ENCODE data around the gene ADGRG6.

ADGRG6 gene

GRCh38 chr6:142303176-142303533 is 1.3 kb downstream of the ADGRG6 start:
- Histone ChIP-seq H2AFZ (ENCODE audit: low read length) (no peak overlapping the region), H3K4me1 (ENCODE audit: low read length) (no peaks in the 10 kb centered on the region), H4K20me1 (ENCODE audit: insufficient read depth, low read length) (no peaks in the 10 kb centered on the region), H3K79me2 (ENCODE audit: low read length) (no peaks in the 10 kb centered on the region), H3K4me3 (ENCODE audit: low read length) (no peak overlapping the region), H3K4me2 (ENCODE audit: low read depth, low read length) (no peak overlapping the region), H3K36me3 (replicated peaks; ENCODE audit: insufficient read depth, low read length) (no peaks in the 10 kb centered on the region), H3K27ac (ENCODE audit: low read length) (no peak overlapping the region), H3K9me2 (replicated peaks; ENCODE audit: insufficient read depth, low read length) (no peaks in the 10 kb centered on the region), H3K27me3 (replicated peaks; ENCODE audit: insufficient read depth, low read length) (no peaks in the 10 kb centered on the region), H3K9ac (ENCODE audit: low read length) (no peak overlapping the region), H3F3A (ENCODE audit: insufficient read depth, low read length) (no peaks in the 10 kb centered on the region), H3K9me3 (replicated peaks; ENCODE audit: insufficient read depth, low read length) (no peaks in the 10 kb centered on the region)
- no peak for DNase-seq
- no peak for TF ChIP-seq EZH2 (optimal IDR thresholded peaks at IDR 0.05; ENCODE audit: low read depth, low read length)
- TF ChIP-seq EZH2phosphoT487 (IDR thresholded peaks at IDR 0.05; ENCODE audit: low read length): no peak
- TF ChIP-seq CTCF (IDR thresholded peaks at IDR 0.05; ENCODE audit: low read length): no peak

GRCh38 chr6:142304241-142304640 is 2.4 kb downstream of the ADGRG6 start:
- no peak for DNase-seq
- H3K27me3 ChIP-seq (replicated peaks; ENCODE audit: insufficient read depth, low read length): no peaks in the 10 kb centered on the region
- H3K79me2 ChIP-seq (ENCODE audit: low read length): no peaks in the 10 kb centered on the region
- no peaks in the 10 kb centered on the region for H3K9me2 ChIP-seq (replicated peaks; ENCODE audit: insufficient read depth, low read length)
- no peaks in the 10 kb centered on the region for H3K4me1 ChIP-seq (ENCODE audit: low read length)
- no peak overlapping the region for H3K4me3 ChIP-seq (ENCODE audit: low read length)
- TF ChIP-seq EZH2phosphoT487 (IDR thresholded peaks at IDR 0.05; ENCODE audit: low read length) (no peak), EZH2 (optimal IDR thresholded peaks at IDR 0.05; ENCODE audit: low read depth, low read length) (no peak), CTCF (IDR thresholded peaks at IDR 0.05; ENCODE audit: low read length) (no peak)
- H3K9me3 ChIP-seq (replicated peaks; ENCODE audit: insufficient read depth, low read length): no peaks in the 10 kb centered on the region
- no peak overlapping the region for H3K9ac ChIP-seq (ENCODE audit: low read length)
- H3K27ac ChIP-seq (ENCODE audit: low read length): no peak overlapping the region
- no peaks in the 10 kb centered on the region for H3F3A ChIP-seq (ENCODE audit: insufficient read depth, low read length)
- H2AFZ ChIP-seq (ENCODE audit: low read length): no peak overlapping the region
- no peaks in the 10 kb centered on the region for H3K36me3 ChIP-seq (replicated peaks; ENCODE audit: insufficient read depth, low read length)
- H3K4me2 ChIP-seq (ENCODE audit: low read depth, low read length): no peak overlapping the region
- H4K20me1 ChIP-seq (ENCODE audit: insufficient read depth, low read length): no peaks in the 10 kb centered on the region

- no peak overlapping the region for H2AFZ ChIP-seq (ENCODE audit: low read length)
- no peak for DNase-seq
- H3K9me2 ChIP-seq (replicated peaks; ENCODE audit: insufficient read depth, low read length): no peaks in the 10 kb centered on the region
- no peak overlapping the region for H3K4me3 ChIP-seq (ENCODE audit: low read length)
- no peak for TF ChIP-seq EZH2 (optimal IDR thresholded peaks at IDR 0.05; ENCODE audit: low read depth, low read length)
- TF ChIP-seq CTCF (IDR thresholded peaks at IDR 0.05; ENCODE audit: low read length): no peak
- TF ChIP-seq EZH2phosphoT487 (IDR thresholded peaks at IDR 0.05; ENCODE audit: low read length): no peak
- no peaks in the 10 kb centered on the region for H3F3A ChIP-seq (ENCODE audit: insufficient read depth, low read length)
- no peaks in the 10 kb centered on the region for H3K4me1 ChIP-seq (ENCODE audit: low read length)
- H3K79me2 ChIP-seq (ENCODE audit: low read length): no peaks in the 10 kb centered on the region
- no peaks in the 10 kb centered on the region for H3K36me3 ChIP-seq (replicated peaks; ENCODE audit: insufficient read depth, low read length)
- no peak overlapping the region for H3K27ac ChIP-seq (ENCODE audit: low read length)
- no peaks in the 10 kb centered on the region for H3K9me3 ChIP-seq (replicated peaks; ENCODE audit: insufficient read depth, low read length)
- no peak overlapping the region for H3K9ac ChIP-seq (ENCODE audit: low read length)
- H4K20me1 ChIP-seq (ENCODE audit: insufficient read depth, low read length): no peaks in the 10 kb centered on the region
- H3K27me3 ChIP-seq (replicated peaks; ENCODE audit: insufficient read depth, low read length): no peaks in the 10 kb centered on the region
- no peak overlapping the region for H3K4me2 ChIP-seq (ENCODE audit: low read depth, low read length)
These were observed 4.9 kb downstream of the ADGRG6 start for GRCh38 chr6:142306736-142307135.

Data from MM.1S (cell line).